Fibroblast of mammary gland (primary cell): ENCODE results near the gene CCDC6.
"Not testable (repeated sequence)": the region's sequence is repeated elsewhere in the genome, so short reads cannot be mapped to it uniquely, and the experiment has no call there.

Experiments
- DNase-seq: peaks from one replicate; pipeline ENCODE4 v3.0.0-alpha.2; 2010; ENCODE audit warnings: low read depth
- H3K4me3 ChIP-seq: 2 replicates; pipeline ENCODE4 v1.5.1; 2011; ENCODE audit warnings: low read depth, mild to moderate bottlenecking, low read length, moderate library complexity; ENCODE audit not compliant: control insufficient read depth
- TF ChIP-seq, protein P1 (sequence below): conservative IDR thresholded peaks from 2 replicates; pipeline ENCODE4 v1.5.1; 2011; ENCODE audit warnings: low read depth, low read length, inconsistent platforms; ENCODE audit not compliant: control insufficient read depth, insufficient read depth

CCDC6 gene

DNA sequence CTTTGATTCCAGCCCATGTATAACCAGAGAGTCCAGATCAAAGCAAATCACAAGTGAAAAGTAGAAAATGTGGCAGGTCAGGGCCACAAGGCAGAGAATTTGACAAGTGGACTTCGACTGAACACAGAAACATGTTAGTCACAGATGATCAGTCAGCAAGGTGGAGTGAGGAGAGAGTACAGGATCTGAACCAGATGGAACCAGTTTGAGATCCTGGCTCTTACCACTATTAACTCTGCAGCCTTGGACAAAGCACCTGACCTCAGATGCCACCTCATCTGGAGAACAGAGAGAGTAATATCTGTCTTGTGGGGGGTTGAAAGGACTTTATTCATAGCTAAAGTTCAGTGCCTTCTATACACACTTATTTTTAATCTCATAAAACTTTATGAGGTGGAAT lies 157.5 kb downstream of the CCDC6 start:
- TF ChIP-seq, protein P1, sequence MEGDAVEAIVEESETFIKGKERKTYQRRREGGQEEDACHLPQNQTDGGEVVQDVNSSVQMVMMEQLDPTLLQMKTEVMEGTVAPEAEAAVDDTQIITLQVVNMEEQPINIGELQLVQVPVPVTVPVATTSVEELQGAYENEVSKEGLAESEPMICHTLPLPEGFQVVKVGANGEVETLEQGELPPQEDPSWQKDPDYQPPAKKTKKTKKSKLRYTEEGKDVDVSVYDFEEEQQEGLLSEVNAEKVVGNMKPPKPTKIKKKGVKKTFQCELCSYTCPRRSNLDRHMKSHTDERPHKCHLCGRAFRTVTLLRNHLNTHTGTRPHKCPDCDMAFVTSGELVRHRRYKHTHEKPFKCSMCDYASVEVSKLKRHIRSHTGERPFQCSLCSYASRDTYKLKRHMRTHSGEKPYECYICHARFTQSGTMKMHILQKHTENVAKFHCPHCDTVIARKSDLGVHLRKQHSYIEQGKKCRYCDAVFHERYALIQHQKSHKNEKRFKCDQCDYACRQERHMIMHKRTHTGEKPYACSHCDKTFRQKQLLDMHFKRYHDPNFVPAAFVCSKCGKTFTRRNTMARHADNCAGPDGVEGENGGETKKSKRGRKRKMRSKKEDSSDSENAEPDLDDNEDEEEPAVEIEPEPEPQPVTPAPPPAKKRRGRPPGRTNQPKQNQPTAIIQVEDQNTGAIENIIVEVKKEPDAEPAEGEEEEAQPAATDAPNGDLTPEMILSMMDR = no peak
- DNase-seq = peak; percentile 10
- H3K4me3 ChIP-seq = no peak overlapping the region

DNA sequence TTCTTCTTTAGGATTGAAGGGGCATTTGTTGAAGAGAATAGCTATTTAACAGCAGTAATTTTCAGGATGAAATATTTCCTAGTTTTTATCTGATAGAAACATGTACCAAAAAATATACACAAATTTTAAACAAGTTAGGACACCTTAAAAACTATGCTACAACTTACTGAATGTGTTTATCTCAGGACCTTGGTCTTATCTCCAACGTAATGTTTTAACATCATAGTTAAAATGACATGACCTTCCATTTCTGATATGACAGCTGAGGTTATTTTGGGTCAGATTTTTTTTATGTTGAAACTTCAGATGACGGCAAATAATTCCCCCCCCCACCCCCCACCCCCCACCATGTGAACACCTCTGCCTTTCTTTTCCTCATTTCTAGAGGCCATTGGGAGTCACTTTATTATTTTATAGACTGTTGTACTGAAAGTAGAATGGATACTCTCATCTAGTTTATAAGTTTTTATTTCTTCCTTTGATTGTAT lies 161.1 kb downstream of the CCDC6 start:
- TF ChIP-seq, protein P1 = no peak
- no peak overlapping the region for H3K4me3 ChIP-seq
- no peak for DNase-seq

DNA sequence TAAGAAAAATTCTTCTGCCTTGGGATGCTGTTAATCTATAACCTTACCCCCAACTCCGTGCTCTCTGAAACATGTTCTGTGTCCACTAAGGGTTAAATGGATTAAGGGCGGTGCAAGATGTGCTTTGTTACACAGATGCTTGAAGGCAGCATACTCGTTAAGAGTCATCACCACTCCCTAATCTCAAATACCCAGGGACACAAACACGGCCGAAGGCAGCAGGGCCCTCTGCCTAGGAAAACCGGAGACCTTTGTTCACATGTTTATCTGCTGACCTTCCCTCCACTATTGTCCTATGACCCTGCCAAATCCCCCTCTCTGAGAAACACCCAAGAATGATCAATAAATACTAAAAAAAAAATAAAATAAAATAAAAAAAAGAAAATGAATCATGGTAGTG lies 161.6 kb downstream of the CCDC6 start:
- H3K4me3 ChIP-seq, DNase-seq: not testable (repeated sequence)

DNA sequence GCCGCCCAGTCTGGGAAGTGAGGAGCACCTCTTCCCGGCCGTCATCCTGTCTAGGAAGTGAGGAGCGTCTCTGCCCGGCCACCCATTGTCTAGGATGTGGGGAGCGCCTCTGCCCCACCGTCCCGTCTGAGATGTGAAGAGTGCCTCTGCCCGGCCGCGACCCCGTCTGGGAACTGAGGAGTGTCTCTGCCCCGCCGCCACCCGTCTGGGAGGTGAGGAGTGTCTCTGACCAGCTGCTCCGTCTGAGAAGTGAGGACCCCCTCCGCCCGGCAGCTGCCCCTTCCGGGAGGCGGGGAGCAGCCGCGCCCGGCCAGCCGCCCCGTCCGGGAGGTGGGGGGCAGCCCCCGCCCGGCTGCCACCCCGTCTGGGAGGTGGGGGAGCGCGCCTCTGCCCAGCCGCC lies 162.2 kb downstream of the CCDC6 start:
- not testable (repeated sequence) for DNase-seq

DNA sequence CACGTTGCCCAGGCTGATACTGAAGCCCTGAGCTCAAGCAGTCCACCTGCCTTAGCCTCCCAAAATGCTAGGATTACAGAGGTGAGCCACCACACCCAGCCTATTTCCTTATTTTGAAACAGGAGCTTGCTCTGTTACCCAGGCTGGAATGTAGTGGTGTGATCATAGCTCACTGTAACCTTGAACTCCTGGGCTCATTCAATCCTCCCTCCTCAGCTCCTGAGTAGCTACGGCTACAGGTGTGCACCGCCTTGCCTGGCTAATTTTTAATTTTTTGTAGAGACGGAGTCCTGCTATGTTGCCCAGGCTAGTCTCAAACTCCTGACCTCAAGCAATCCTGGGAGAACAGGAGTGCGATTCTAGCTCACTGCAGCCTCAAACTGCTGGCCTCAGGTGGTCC lies 164.8 kb downstream of the CCDC6 start:
- H3K4me3 ChIP-seq = no peak overlapping the region
- DNase-seq = no peak
- TF ChIP-seq, protein P1 = no peak

More for the DNA sequence above, 162.2 kb downstream of the CCDC6 start:
- not testable (repeated sequence) for H3K4me3 ChIP-seq

DNA sequence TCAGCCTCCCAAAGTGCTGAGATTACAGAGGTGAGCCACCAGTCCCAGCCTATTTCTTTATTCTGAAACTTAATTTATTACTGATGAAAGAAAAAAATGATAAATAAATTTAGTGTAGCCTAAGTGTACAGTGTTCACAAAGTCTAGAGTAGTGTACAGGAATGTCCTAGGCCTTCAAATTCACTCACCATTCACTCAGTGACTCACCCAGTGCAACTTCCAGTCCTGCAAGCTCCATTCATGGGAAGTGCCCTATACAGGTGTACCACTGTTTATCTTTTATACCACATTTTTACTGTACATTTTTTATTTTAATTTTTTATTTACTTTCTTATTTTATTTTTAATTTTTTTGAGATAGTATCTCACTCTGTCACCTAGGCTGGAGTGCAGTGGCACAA lies 165.3 kb downstream of the CCDC6 start:
- no peak overlapping the region for H3K4me3 ChIP-seq
- TF ChIP-seq, protein P1 = no peak
- DNase-seq = no peak
